NCI-H82 (cell line): Measurements from ENCODE around the gene SHKBP1.

Experiments
- DNase-seq: peaks from one replicate; lab custom pipeline; 2025; lab: John Stamatoyannopoulos, UW

Gene SHKBP1

DNA sequence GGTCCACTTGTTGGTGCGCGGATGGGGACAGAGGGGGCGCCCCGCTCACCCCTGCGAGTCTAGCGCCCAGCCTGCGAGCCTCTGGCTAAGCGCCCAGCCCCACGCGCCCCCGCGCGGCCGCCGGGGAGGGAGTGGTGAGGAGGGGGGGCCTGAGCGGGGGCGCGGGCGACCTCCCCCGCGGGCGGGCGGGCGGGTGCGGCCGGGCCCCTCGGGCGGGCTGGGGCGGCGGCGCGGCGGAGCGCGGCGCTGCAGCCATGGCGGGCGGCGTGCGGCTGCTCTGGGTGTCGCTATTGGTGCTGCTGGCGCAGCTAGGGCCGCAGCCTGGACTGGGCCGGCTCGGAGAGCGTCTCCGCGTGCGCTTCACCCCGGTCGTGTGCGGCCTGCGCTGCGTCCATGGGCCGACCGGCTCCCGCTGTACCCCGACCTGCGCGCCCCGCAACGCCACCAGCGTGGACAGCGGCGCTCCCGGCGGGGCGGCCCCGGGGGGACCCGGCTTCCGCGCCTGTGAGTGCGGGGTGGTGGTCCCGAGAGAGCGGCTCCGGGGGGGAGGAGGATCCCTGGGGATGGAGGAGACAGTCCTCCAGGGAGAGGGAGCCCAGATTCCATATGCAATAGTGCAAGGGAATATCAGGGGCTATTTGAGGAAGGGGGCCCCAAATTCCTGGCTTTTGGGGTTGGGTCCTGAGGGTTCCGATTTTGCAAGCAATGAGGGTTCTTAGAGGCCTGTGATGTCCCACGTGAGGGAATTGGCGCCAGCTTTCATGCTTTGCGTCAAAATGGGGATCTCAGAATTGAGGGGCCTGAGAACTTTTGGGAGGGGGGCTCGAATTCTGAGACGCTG, 24.7 kb downstream of the SHKBP1 start, which contains the start of gene LTBP4:
LTBP4 (plus strand) TSS at position 236 of the 841 bp plus-strand sequence; CDS start at position 255, 19 bp downstream.
- peak; percentile 67 for DNase-seq

DNA sequence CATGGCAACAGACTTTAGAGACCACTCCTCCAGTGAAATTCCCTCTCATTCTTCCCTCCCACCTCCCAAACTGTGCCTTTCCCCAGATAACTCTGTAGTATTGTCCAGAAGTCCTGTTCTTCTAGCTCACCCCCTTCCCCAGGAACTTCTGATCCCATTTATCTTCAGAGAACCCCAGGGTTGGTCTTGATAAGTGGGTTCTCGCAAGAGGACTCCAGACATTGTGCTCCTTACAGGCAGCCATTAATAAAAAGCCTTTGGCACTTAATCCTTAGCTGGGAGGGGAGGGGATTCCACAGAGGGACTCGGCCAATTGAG, 26.4 kb downstream of the SHKBP1 start:
- DNase-seq, result peak; percentile 90

DNA sequence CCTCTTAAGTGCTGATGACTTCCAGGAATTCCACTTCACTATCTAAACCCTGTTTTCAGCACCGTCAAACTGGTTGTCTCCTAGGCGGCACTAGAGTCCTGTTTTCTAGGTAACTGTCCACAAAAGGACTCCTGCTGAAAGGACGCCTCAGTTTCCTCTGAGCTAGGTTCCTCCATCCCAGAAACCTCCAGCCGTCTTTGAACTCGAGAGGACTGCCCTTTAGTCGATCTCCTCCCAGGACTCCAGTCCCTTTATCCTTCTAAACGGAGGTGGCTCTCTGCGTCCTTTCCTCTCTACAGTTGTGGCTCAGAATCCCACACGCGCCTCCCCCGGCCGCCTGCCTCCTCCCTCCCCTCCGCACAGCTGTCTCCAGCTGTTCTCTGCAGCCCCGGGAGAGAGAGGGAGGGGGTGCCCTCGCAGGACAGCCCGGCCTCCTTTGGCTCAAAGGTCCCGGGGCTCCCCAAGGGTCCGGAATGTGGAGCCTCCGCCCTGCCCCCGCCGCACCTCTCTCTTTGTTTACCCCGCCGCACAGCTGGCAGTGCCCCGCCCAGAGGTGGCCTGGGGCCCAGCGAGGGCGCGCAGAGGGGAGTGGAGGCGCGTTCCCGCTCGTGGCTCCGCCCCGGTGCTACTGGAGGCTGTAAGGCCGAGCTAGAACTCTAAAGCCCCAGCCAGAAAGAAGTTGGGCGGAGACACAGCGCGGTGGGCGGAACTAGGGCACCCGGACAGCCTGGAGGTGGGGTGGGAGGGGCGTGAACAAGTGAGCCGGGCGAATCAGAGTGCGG, 26.9 kb downstream of the SHKBP1 start:
- DNase-seq, result peak; percentile 100

DNA sequence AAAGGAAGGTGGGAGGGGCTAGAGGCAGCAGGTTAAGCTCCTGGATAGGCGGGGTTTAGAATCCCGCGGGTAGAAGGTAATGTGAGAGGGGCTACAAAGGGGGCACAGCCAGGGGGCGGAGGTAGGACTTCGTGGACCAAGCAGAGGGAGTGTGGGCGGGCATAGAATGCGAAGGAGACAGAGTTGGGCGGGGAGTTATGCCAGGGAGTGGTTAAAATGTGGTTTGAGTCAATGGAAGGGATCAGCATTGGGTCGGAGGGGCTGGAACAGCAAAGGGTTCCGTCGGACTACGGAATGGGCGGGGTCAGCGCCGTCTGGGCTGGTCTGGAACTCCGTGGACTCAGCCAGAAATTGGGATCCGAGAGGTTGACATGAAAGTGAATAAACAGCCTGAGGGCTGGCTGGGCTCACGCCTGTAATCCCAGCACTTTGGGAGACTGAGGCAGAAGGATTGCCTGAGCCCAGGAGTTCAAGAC, 27.5 kb downstream of the SHKBP1 start:
- DNase-seq, result no peak

GRCh38 chr19:40604647-40605215, 28.1 kb downstream of the SHKBP1 start:
- no peak for DNase-seq

DNA sequence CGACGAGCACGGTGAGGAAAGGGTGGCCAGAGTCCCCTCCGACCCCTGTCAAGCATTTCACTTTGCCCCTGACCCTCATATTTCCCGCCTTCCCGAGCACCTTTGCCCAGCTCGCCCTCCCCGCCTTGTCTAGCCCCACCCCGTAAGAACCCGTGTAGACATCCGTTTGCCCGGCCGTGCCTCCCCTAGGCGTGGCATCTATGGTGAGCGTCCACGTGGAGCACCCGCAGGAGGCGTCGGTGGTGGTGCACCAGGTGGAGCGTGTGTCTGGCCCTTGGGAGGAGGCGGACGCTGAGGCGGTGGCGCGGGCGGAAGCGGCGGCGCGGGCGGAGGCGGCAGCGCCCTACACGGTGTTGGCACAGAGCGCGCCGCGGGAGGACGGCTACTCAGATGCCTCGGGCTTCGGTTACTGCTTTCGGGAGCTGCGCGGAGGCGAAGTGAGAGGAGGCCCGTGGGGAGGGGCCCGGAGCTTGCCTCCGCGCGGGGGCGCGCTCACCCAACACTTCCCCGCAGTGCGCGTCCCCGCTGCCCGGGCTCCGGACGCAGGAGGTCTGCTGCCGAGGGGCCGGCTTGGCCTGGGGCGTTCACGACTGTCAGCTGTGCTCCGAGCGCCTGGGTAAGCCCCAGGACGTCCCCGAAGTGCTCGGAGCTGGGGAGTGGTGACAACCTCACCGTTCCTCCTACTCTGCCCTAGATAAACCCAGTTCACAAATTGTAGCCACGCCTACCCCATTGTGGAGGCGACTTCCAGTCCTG, 28.7 kb downstream of the SHKBP1 start:
- peak; percentile 74 for DNase-seq

DNA sequence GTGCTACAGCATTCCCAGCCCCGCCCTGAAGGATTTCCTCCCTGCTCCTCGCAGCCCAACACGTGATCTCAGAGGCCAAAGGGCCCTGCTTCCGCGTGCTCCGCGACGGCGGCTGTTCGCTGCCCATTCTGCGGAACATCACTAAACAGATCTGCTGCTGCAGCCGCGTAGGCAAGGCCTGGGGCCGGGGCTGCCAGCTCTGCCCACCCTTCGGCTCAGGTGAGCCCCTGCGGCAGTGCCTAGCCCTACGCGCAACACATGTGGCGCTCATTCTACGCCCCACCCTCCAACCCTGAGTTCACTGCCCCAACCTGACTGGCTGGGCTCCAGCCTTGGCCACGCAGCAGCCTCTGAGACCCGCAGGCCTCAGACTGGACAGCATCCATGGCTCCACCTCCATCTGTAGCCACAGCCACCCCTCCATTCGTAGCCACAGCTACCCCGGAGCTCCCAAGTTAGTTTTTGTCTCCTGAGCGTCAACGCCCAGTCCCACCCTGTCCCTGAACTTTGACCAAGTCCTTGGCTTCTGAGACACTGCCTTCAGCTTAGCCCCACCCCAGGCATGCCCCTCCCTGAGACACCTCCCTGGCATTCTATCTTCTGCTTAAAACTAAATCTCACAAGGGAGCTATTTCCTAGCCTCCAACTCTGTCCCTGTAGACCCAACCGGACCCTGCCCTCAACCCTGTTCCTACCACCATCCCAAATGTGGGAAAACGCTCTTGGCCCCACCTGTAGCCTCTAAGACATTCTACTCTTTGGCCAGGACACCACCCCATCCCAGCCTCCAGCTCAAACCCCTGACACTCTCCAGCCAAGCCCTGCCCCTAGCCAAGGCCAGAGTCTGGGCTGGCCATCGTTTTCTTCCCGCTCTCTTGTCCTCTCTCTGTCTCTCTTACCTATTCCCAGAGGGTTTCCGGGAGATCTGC, 30.9 kb downstream of the SHKBP1 start:
- no peak for DNase-seq

- DNase-seq, result no peak
These were observed 31.6 kb downstream of the SHKBP1 start for GRCh38 chr19:40608240-40608621.

DNA sequence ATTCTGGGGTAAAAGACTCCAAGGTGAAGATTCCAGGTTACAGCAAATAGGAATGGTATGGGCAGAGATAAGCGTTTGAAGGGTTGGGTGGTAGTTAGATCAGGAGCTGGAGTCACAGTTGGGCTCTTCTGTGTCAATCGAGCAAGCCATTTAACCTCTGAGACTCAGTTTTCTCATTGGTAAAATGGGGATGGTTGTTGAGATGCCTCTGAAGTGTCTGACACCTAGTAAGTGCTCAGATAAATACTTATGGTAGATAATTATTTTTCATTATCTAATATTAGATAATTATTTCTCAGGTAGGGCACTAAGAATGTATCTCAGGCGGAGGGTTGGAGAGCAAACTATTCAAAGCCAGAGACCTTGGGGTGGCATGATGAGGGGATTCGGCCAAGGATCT, 32.3 kb downstream of the SHKBP1 start:
- no peak for DNase-seq

DNA sequence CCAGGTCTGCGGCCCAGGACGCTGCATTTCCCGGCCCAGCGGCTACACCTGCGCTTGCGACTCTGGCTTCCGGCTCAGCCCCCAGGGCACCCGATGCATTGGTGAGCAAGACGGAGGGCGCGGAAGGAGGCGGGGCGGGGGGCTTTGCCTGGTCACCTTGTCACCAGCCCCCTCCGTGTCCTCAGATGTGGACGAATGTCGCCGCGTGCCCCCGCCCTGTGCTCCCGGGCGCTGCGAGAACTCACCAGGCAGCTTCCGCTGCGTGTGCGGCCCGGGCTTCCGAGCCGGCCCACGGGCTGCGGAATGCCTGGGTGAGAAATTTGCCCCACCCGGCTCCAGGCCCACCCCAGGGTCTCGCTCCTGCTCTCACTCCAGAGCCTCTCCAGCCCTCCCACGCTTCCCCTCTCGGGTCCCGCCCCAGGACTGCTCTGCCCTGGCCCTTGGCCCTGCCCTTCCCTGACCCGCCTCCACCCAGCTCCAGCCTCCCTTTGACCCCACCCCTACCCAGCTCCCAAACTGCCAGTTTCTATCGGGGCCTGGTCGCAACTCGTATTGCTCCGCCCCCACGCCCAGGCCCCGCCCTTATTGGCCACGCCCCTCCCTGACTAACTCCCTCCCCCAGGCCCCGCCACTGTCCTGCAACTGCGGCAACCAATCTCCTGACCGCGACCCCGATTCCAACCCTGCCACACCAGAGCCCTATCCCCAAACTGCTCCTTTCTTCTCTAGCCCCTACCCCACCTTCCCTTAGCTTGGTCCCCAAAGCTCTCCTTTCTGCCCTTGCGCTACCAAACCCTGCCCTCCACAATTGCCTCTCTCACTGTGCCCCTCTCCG, 33.1 kb downstream of the SHKBP1 start:
- DNase-seq, result peak; percentile 34

- no peak for DNase-seq
These were observed 33.9 kb downstream of the SHKBP1 start for GRCh38 chr19:40610396-40611064.

DNA sequence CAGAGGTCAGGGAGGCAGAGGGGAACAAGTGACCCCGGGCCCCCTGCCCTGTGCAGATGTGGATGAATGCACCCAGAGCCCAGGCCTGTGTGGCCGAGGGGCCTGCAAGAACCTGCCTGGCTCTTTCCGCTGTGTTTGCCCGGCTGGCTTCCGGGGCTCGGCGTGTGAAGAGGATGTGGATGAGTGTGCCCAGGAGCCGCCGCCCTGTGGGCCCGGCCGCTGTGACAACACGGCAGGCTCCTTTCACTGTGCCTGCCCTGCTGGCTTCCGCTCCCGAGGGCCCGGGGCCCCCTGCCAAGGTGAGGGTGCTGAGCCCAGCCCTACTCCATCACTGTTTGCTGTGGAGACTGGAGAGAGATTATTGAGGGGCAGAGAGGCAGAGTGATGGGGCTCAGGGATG, 34.4 kb downstream of the SHKBP1 start:
- no peak for DNase-seq

DNA sequence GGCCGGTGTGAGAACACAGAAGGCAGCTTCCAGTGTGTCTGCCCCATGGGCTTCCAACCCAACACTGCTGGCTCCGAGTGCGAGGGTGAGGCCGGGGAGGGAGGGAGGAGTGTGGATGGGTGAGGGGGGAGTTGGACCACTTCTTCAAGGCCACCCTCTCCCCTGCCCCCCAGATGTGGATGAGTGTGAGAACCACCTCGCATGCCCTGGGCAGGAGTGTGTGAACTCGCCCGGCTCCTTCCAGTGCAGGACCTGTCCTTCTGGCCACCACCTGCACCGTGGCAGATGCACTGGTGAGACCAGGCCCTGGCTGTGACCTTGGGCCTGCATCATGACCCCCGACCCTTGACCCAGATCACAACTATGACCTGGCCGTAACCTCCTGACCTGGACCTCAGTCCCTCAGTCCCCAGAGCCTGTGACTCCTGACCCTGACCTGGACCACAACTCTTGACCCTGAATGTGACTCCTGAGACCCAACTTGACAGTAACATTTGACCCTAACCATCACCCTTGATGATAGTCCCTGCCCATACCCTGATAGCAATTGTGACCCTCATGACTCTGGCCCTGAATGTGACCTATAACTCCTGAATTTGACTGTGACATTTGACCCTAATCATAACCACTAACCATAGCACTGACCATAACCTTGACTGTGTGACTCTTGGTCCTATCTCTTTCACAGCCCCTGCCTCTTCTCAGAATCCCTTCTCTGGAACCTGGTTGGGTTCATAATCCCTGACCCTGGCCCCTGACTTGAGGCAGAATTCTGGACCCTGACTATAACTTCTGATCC, 35.4 kb downstream of the SHKBP1 start:
- no peak for DNase-seq

DNA sequence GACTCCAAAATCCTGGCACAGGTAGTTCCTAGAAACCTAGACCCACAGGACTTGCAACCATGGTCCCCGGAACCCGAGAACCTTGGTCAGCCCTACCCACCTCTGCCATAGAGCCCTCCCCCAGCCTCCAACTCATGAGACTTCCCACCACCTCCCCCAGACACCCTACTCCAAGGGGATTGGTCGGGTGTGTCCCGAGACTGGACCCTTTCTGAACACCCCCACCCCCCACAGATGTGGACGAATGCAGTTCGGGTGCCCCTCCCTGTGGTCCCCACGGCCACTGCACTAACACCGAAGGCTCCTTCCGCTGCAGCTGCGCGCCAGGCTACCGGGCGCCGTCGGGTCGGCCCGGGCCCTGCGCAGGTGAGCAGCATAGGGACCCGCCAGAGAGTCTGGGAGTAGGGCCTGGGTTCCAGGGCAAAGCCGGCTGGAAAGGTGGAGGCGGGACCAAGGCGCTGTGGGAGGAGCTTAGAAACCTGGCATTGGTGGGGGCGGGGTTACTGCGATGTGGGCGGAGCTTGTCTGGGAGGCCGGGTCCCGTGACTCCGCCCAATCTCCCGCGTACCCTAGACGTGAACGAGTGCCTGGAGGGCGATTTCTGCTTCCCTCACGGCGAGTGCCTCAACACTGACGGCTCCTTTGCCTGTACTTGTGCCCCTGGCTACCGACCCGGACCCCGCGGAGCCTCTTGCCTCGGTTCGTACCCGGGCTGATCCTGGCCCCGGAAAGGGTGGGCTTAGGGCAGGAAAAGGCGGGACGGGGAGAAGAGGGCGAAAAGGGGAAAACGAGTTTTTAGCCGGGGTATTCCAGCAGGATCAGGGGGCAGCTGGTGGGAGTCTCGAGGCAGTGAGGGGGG, 36.4 kb downstream of the SHKBP1 start:
- DNase-seq, result peak; percentile 55

- DNase-seq, result peak; percentile 86
These were observed 37.3 kb downstream of the SHKBP1 start for GRCh38 chr19:40613690-40614621.

DNA sequence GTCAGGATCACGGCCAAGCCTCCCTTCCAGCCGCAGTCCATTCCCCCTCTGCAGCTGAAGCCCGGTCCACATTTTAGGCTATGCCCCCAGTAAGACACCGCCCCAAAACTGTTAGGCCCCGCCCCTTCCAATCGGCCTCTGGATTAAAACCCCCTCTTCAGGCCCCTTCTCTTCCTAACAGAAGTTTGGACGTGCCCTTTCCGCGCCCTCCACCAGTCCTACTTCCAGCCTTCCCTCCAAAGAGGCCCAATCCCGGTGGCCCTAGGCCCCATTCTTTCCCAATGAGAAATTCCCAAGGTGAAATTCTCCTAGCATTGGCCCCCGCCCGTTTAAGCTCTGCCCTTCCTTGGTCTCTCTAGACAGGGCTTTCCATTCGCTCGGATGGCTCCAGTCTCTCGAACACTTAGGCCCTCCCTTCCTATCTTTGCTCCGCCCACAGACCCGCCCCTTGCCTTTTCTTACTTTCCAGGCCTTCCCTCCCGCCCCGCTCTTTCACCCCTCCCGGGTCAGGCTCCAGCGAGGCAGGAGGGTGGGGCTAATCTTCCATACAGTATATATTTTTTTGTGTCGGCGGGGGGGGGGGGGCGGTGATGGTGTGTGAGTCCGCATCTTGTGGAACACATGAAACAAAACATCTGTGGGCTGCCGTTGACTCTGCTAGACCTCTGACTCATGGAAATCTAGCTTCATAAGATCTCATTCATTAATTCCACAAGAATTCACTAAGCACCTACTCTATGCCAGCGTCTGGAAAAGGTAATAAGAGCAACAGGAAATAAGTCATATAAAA, 38.1 kb downstream of the SHKBP1 start:
- DNase-seq, result peak; percentile 90
